ENCODE measurements around the gene PHOSPHO2. TPM values are rescaled to one million over a fixed set of nuclear protein-coding genes. Genes with fewer than 3 reads are reported as not detected.
"Not testable (repeated sequence)": the region's sequence is repeated elsewhere in the genome, so short reads cannot be mapped to it uniquely, and the experiment has no call there.

PHOSPHO2 gene
- total and polyA plus RNA-seq, 2 donors (not counting 3 experiments of a cell fraction or from before 2014, with no cell fraction given), result 0.69 to 2.7 TPM

GRCh38 chr2:169696381-169696780 is 2.1 kb downstream of the PHOSPHO2 start:
- H3K9me1 ChIP-seq (replicated peaks; ENCODE audit: control insufficient read depth, extremely low read depth, insufficient read depth, low read length), result no peaks in the 10 kb centered on the region
- ChIA-PET CTCF (interaction anchor here (0.7 kb wide), 1 partner anchor 468 kb away, joined by 3 read pairs; no protein-coding TSS in a partner anchor), POLR2A (no interaction called here)
- peaks cover 8% of the 10 kb centered on the region for H3K4me1 ChIP-seq (ENCODE audit: control insufficient read depth, extremely low read depth, insufficient read depth, low read length)
- H3K4me2 ChIP-seq (ENCODE audit: insufficient read depth, low read length), result no peak overlapping the region
- dilution Hi-C loops (cut with MboI; ENCODE audit: extremely low pct_ligation_motif_present, low sequenced_read_pairs) (no loop called here), intact Hi-C loops (cut with micrococcal nuclease) (no loop called here)
- H3K27ac ChIP-seq (ENCODE audit: insufficient read depth, low read depth, low read length), result no peak overlapping the region
- TF ChIP-seq FOS (IDR thresholded peaks at IDR 0.05; ENCODE audit: borderline replicate concordance, insufficient read depth, low read length) (no peak), EZH2 (IDR thresholded peaks at IDR 0.05; ENCODE audit: borderline replicate concordance, low read depth, low read length, severe bottlenecking) (no peak)
- no peaks in the 10 kb centered on the region for H3K36me3 ChIP-seq (ENCODE audit: control insufficient read depth in 2 of 2, extremely low read depth in 1 of 2, insufficient read depth in 2 of 2, low read length in 2 of 2)
- DNase-seq (ENCODE audit: low read depth, low spot score), result no peak
- no peaks in the 10 kb centered on the region for H3K79me2 ChIP-seq (ENCODE audit: control insufficient read depth, insufficient read depth, low read length)
- no TSS peak for BruUV-seq (replicated peaks)
- H3K27me3 ChIP-seq (ENCODE audit: control insufficient read depth in 2 of 2, insufficient read depth in 2 of 2, low read length in 2 of 2), result peaks cover 11 to 16% of the 10 kb centered on the region in 2 experiments
- H3K9ac ChIP-seq (replicated peaks; ENCODE audit: extremely low read depth, insufficient read depth, low read length), result no peak overlapping the region
- no peak overlapping the region for H2AFZ ChIP-seq (ENCODE audit: low read depth, low read length)
- no peak overlapping the region for H3K4me3 ChIP-seq (replicated peaks in 1 of 3; ENCODE audit: insufficient read depth in 1 of 3, low read depth in 1 of 3, low read length in 3 of 3)
- no peak for FAIRE-seq
- H3K9me3 ChIP-seq (replicated peaks; ENCODE audit: control insufficient read depth, insufficient read depth, low read length), result no peaks in the 10 kb centered on the region
- H4K20me1 ChIP-seq (replicated peaks; ENCODE audit: control insufficient read depth, extremely low read depth, insufficient read depth, low read length), result no peaks in the 10 kb centered on the region

GRCh38 chr2:169699173-169699572 is 4.9 kb downstream of the PHOSPHO2 start:
- dilution Hi-C loops (cut with MboI; ENCODE audit: extremely low pct_ligation_motif_present, low sequenced_read_pairs); POLR2A ChIA-PET; H3K9me1 ChIP-seq (replicated peaks; ENCODE audit: control insufficient read depth, extremely low read depth, insufficient read depth, low read length); H3K36me3 ChIP-seq (ENCODE audit: control insufficient read depth in 2 of 2, extremely low read depth in 1 of 2, insufficient read depth in 2 of 2, low read length in 2 of 2); H3K4me3 ChIP-seq (replicated peaks in 1 of 3; ENCODE audit: insufficient read depth in 1 of 3, low read depth in 1 of 3, low read length in 3 of 3); H3K27ac ChIP-seq (ENCODE audit: insufficient read depth, low read depth, low read length); DNase-seq (ENCODE audit: low read depth, low spot score); H2AFZ ChIP-seq (ENCODE audit: low read depth, low read length); H3K4me2 ChIP-seq (ENCODE audit: insufficient read depth, low read length); BruUV-seq (replicated peaks); H4K20me1 ChIP-seq (replicated peaks; ENCODE audit: control insufficient read depth, extremely low read depth, insufficient read depth, low read length); intact Hi-C loops (cut with micrococcal nuclease); FAIRE-seq; H3K27me3 ChIP-seq (ENCODE audit: control insufficient read depth in 2 of 2, insufficient read depth in 2 of 2, low read length in 2 of 2); H3K79me2 ChIP-seq (ENCODE audit: control insufficient read depth, insufficient read depth, low read length); H3K9me3 ChIP-seq (replicated peaks; ENCODE audit: control insufficient read depth, insufficient read depth, low read length); H3K9ac ChIP-seq (replicated peaks; ENCODE audit: extremely low read depth, insufficient read depth, low read length); H3K4me1 ChIP-seq (ENCODE audit: control insufficient read depth, extremely low read depth, insufficient read depth, low read length): not testable (repeated sequence)
- CTCF ChIA-PET, result interaction anchor here (0.7 to 1.4 kb wide), 2 partner anchors 11 to 210 kb away, joined by 4 read pairs; no protein-coding TSS in a partner anchor
